ENCODE data around the gene VOPP1. TPM values are rescaled to one million over a fixed set of nuclear protein-coding genes. Genes with fewer than 3 reads are reported as not detected.

VOPP1 gene
- total and polyA plus RNA-seq, 12 donors, result 9.3 to 42.9 (median 22.8) TPM

DNA sequence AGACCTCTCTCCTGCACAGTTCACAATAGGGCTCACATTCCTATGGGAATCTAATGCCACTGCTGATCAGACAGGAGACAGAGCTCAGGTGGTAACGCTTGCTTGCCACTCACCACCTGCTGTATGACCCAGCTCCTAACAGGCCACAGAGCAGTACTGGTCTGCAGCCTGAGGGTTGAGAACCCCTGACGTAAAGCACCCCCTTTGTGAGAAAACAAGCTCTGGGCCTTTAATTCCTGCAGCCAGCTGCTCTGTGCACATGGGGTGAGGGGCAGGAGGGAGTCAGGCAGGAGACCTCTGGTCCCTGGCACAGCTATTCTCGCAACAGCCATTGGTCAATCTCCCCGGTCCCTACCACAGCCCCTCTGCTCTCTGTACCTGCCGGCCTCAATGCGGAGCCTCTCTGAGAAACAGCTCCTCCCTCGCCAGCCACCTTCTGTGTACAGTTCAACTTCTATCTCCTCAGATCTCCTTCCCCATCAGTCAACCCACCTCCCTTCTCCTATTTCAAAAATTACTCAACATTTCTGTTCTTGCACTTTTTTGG lies 105.2 kb downstream of the VOPP1 start:
- H3K36me3 ChIP-seq, result peaks cover 0 to 33% (median 11%) of the 10 kb centered on the region in 9 donors
- DNase-seq (no peak), ATAC-seq (no peak)
- 97 to 99% methylated on average over 7 of the region's 7 CpGs for WGBS, 2 donors
- no peak overlapping the region for H3K27ac ChIP-seq
- intact Hi-C loops (cut with DNase I), result no loop called here
- no peak overlapping the region for H3K4me3 ChIP-seq
- no peaks in the 10 kb centered on the region for H3K27me3 ChIP-seq
- peaks cover 0 to 6% (median 0%) of the 10 kb centered on the region in 11 donors for H3K9me3 ChIP-seq
- TF ChIP-seq CTCF (IDR thresholded peaks at IDR 0.05), result no peak
- peaks cover 0 to 14% (median 9%) of the 10 kb centered on the region in 9 donors for H3K4me1 ChIP-seq

- DNase-seq, result no peak
- 44 to 72% methylated on average over 2 of the region's 2 CpGs for WGBS, 2 donors
- intact Hi-C loops (cut with DNase I), result no loop called here
- Histone ChIP-seq H3K36me3 (peaks cover 0 to 33% (median 11%) of the 10 kb centered on the region in 9 donors), H3K4me3 (no peak overlapping the region), H3K9me3 (peaks cover 0 to 16% (median 0%) of the 10 kb centered on the region in 11 donors), H3K27ac (no peak overlapping the region), H3K4me1 (peaks cover 0 to 14% (median 9%) of the 10 kb centered on the region in 9 donors), H3K27me3 (no peaks in the 10 kb centered on the region)
- no peak for ATAC-seq
- no peak for TF ChIP-seq CTCF (IDR thresholded peaks at IDR 0.05)
Measured at GRCh38 chr7:55465691-55466090, 106.6 kb downstream of the VOPP1 start.

DNA sequence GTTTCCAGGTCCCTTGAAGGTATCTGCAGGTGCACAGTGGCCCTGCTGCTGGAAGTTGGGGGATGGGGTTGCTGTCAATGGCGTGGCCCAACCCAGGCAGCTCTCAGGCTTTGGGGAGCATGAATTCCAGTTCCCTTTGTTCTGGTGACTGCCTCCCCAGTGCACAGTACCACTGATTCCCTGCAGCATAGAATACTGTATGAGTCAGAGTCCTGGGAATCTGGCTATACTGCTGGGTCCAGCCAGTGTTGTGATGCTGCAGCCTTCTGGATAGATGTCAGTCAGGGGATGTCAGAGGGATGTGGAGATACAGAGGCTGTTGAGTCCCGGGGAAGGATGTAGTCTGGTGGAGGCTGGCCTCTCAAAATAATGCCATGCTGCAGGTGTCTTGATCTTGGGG lies 107.9 kb downstream of the VOPP1 start:
- intact Hi-C loops (cut with DNase I), result no loop called here

GRCh38 chr7:55463686-55464262 lies 108.5 kb downstream of the VOPP1 start:
- intact Hi-C loops (cut with DNase I), result no loop called here
- H3K4me1 ChIP-seq, result no peaks in the 10 kb centered on the region
- H3K27ac ChIP-seq, result no peak overlapping the region
- no peak for TF ChIP-seq CTCF (IDR thresholded peaks at IDR 0.05)
- no peaks in the 10 kb centered on the region for H3K27me3 ChIP-seq
- ATAC-seq, result no peak
- no peak for DNase-seq
- H3K9me3 ChIP-seq, result peaks cover 0 to 35% (median under 1%) of the 10 kb centered on the region in 11 donors
- WGBS, 2 donors, result 96 to 100% methylated on average over 4 of the region's 4 CpGs
- peaks cover 0 to 33% (median 7%) of the 10 kb centered on the region in 9 donors for H3K36me3 ChIP-seq
- no peak overlapping the region for H3K4me3 ChIP-seq

More for the DNA sequence above, 107.9 kb downstream of the VOPP1 start:
- H3K9me3 ChIP-seq, result peaks cover 0 to 29% (median 0%) of the 10 kb centered on the region in 11 donors
- no peak for DNase-seq
- H3K27me3 ChIP-seq, result no peaks in the 10 kb centered on the region
- ATAC-seq, result no peak
- TF ChIP-seq CTCF (IDR thresholded peaks at IDR 0.05), result no peak
- peaks cover 0 to 33% (median 7%) of the 10 kb centered on the region in 9 donors for H3K36me3 ChIP-seq
- H3K4me1 ChIP-seq, result peaks cover 0 to 4% (median under 1%) of the 10 kb centered on the region in 9 donors
- WGBS, 2 donors, result 98 to 99% methylated on average over 2 of the region's 2 CpGs
- H3K27ac ChIP-seq, result no peak overlapping the region
- H3K4me3 ChIP-seq, result no peak overlapping the region
